Esophagus muscularis mucosa (tissue), 4 donors: ENCODE results near the gene FHL1. TPM values are rescaled to one million over a fixed set of nuclear protein-coding genes. Genes with fewer than 3 reads are reported as not detected.

Source experiments
- DNase-seq: peaks from one replicate; pipeline ENCODE4 v3.0.0-alpha.2; 2017; ENCODE audit errors: extremely low spot score
- H3K27ac ChIP-seq, 4 donors: fragments of 200-600 bp; sonication (generic); replicated peaks in 1 of 4; 1 replicate in 3 of 4; 2 replicates in 1 of 4; pipeline ENCODE4 v1.5.1; 2016 to 2019; ENCODE audit warnings: mild to moderate bottlenecking in 1 of 4
- H3K27me3 ChIP-seq, 4 donors: fragments of 200-600 bp; sonication (generic); one replicate each; pipeline versions ENCODE4 v1.5.1 to v1.6.0; 2016 to 2019
- H3K36me3 ChIP-seq, 4 donors: fragments of 200-600 bp; sonication (generic); one replicate each; pipeline ENCODE4 v1.5.1; 2016 to 2019
- H3K4me1 ChIP-seq, 4 donors: fragments of 200-600 bp; sonication (generic); one replicate each; pipeline ENCODE4 v1.5.1; 2016 to 2019
- H3K4me3 ChIP-seq, 4 donors: fragments of 200-600 bp; sonication (generic); 1 replicate in 2 of 4; 2 replicates in 2 of 4; pipeline ENCODE4 v1.5.1; 2016 to 2019; ENCODE audit warnings: mild to moderate bottlenecking in 4 of 4, moderate library complexity in 1 of 4
- H3K9me3 ChIP-seq, 4 donors: fragments of 200-600 bp; sonication (generic); 1 replicate in 3 of 4; 2 replicates in 1 of 4; pipeline ENCODE4 v1.5.1; 2016 to 2019
- CTCF ChIP-seq, 3 experiments: fragments of 200-600 bp in 2 of 3; fragments of 450-650 bp in 1 of 3; sonication (generic) in 2 of 3; IDR thresholded peaks; one replicate each; pipeline ENCODE4 v1.5.1; 2017 to 2019; ENCODE audit warnings: antibody characterized with exemption in 3 of 3, mild to moderate bottlenecking in 2 of 3, moderate library complexity in 1 of 3
- EP300 ChIP-seq: sonication (generic); formaldehyde crosslinking; IDR thresholded peaks from one replicate; pipeline ENCODE4 v1.6.1; 2017; ENCODE audit warnings: antibody characterized with exemption
- POLR2A ChIP-seq: fragments of 450-650 bp; IDR thresholded peaks from one replicate; pipeline ENCODE4 v1.6.1; 2017; ENCODE audit warnings: antibody characterized with exemption, moderate library complexity, mild to moderate bottlenecking, low read depth
- POLR2AphosphoS5 ChIP-seq, 2 donors: sonication (generic); formaldehyde crosslinking; IDR thresholded peaks; one replicate each; pipeline ENCODE4 v1.6.1; 2017; ENCODE audit warnings: antibody characterized with exemption in 2 of 2
- WGBS: methylation state at CpG from one replicate; pipeline ENCODE4 v1.1.5; 2018; 5-methylcytosine and 5-hydroxymethylcytosine counted together
- intact Hi-C: fragments of 100-400 bp; cut with DNase I; formaldehyde crosslinking; loops from one replicate; pipeline ENCODE4 v1.15.1; 2023
- total RNA-seq, 4 donors: library from RNA; depleted of rRNA; stranded (reverse); fragments of >200 nt; gene quantifications; one replicate each; pipeline versions ENCODE4 v1.1.0 to v1.2.1, GENCODE V29; 2016

FHL1 gene
- total RNA-seq, 4 donors from 2014 or later: 2,189 to 3,092 (median 2,823) TPM

- TF ChIP-seq EP300 (no peak), POLR2A (no peak), POLR2AphosphoS5 (IDR thresholded peaks at IDR 0.05) (no peak), CTCF (IDR thresholded peaks at IDR 0.05) (no peak)
- no peak for DNase-seq
- Histone ChIP-seq H3K4me3 (no peak overlapping the region), H3K36me3 (no peaks in the 10 kb centered on the region), H3K4me1 (peaks cover 62 to 78% (median 70%) of the 10 kb centered on the region in 4 donors), H3K27me3 (no peaks in the 10 kb centered on the region), H3K27ac (peak overlapping the region; percentile 86 to 99 (median 96)), H3K9me3 (no peaks in the 10 kb centered on the region)
- 36% methylated on average over 4 of the region's 4 CpGs for WGBS
- intact Hi-C loops: no loop called here
Measured at GRCh38 chrX:136193771-136194170, 46.4 kb downstream of the FHL1 start.

DNA sequence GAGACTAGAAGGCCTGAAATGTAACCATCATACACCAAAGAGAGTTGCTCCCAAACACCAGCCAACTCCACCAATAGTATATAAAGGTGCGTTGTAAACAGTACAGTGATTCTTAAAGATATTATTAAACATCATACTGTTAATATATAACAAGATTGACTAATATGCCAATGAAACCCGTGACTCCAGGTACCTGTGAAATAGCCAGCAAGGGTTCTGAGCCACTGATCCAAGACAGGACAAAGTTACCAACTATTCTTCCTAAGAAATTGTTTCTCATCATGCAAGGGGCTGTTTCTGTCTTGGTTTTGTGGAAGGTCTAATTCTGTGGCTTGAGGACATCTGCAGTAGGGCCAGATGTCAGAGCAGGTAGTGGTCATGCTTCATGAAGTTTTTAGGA, 47.2 kb downstream of the FHL1 start:
- Histone ChIP-seq H3K4me1 (peaks cover 55 to 71% (median 66%) of the 10 kb centered on the region in 4 donors), H3K9me3 (no peaks in the 10 kb centered on the region), H3K4me3 (no peak overlapping the region), H3K27me3 (no peaks in the 10 kb centered on the region), H3K27ac (peak overlapping the region; percentile 86 to 99 (median 96)), H3K36me3 (no peaks in the 10 kb centered on the region)
- intact Hi-C loops: no loop called here
- 73% methylated on average over 2 of the region's 2 CpGs for whole genome bisulfite sequencing
- no peak for TF ChIP-seq EP300
- no peak for TF ChIP-seq POLR2AphosphoS5 (IDR thresholded peaks at IDR 0.05)
- no peak for TF ChIP-seq POLR2A
- no peak for TF ChIP-seq CTCF (IDR thresholded peaks at IDR 0.05)
- DNase-seq: no peak

DNA sequence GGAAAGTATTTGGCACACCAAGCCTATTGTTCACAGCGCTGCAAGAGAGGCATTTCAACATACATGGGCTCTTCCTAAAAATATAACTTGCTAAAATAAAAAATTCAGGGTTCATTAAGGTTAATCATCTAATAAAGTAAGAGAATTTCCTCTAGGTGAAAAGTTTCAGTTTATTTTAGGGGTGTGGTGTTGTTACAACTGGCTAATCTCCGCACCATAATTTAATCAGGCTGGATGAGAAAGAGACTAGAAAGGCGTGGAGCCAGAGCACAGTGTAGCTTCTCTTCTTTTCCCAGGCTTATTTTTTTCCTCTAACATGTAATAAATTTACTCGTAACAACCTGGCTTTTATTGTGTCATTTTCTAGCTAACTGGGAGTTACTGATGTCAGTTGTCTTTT, 47.9 kb downstream of the FHL1 start:
- H3K4me1 ChIP-seq: peaks cover 52 to 65% (median 64%) of the 10 kb centered on the region in 4 donors
- TF ChIP-seq POLR2A: no peak
- TF ChIP-seq POLR2AphosphoS5 (IDR thresholded peaks at IDR 0.05): no peak
- TF ChIP-seq EP300: no peak
- TF ChIP-seq CTCF (IDR thresholded peaks at IDR 0.05): no peak
- H3K27ac ChIP-seq: peak overlapping the region; percentile 86 to 99 (median 96)

GRCh38 chrX:136196691-136197155, 49.4 kb downstream of the FHL1 start:
- H3K4me3 ChIP-seq: peak overlapping the region; percentile 44 to 55 (median 52)
- no peaks in the 10 kb centered on the region for H3K36me3 ChIP-seq
- H3K4me1 ChIP-seq: peaks cover 42 to 65% (median 57%) of the 10 kb centered on the region in 4 donors
- intact Hi-C loops: no loop called here
- H3K9me3 ChIP-seq: no peaks in the 10 kb centered on the region
- WGBS: 44% methylated on average over 7 of the region's 7 CpGs
- TF ChIP-seq POLR2AphosphoS5 (IDR thresholded peaks at IDR 0.05) (peak; percentile 69 to 89), POLR2A (peak; percentile 17), CTCF (IDR thresholded peaks at IDR 0.05) (no peak), EP300 (no peak)
- peak overlapping the region; percentile 86 to 99 (median 96) for H3K27ac ChIP-seq
- DNase-seq: no peak
- H3K27me3 ChIP-seq: no peaks in the 10 kb centered on the region

More for the DNA sequence above, 47.9 kb downstream of the FHL1 start:
- 55% methylated on average over 4 of the region's 4 CpGs for WGBS
- intact Hi-C loops: no loop called here
- no peaks in the 10 kb centered on the region for H3K27me3 ChIP-seq
- H3K9me3 ChIP-seq: no peaks in the 10 kb centered on the region
- no peak overlapping the region for H3K4me3 ChIP-seq
- H3K36me3 ChIP-seq: no peaks in the 10 kb centered on the region
- no peak for DNase-seq

DNA sequence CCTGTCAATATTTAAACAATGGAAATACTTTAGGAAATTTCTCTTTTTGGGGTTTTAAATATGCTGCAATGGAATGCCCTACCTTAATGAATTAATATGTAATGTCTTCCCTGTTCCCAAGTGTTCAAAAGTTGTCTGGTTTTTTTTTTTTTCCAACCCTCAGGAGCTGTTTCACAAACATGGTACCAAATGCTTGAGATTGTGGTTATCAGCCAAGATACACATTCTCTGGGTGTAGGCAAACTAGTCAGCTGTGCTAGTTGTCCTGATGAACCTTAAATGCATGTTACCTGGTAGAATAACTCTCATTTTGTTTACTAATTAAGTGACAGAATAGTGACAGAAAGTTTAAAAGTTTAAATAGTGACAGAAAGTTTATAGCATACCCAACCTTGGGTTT, 50.7 kb downstream of the FHL1 start:
- intact Hi-C loops: no loop called here
- Histone ChIP-seq H3K4me1 (peaks cover 39 to 65% (median 55%) of the 10 kb centered on the region in 4 donors), H3K9me3 (no peaks in the 10 kb centered on the region), H3K4me3 (peak overlapping the region; percentile 44 to 55 (median 52)), H3K27me3 (no peaks in the 10 kb centered on the region), H3K27ac (peak overlapping the region; percentile 86 to 99 (median 96)), H3K36me3 (no peaks in the 10 kb centered on the region)
- TF ChIP-seq POLR2AphosphoS5 (IDR thresholded peaks at IDR 0.05) (peak in 1 of 2 donors; percentile 54), POLR2A (no peak)
- DNase-seq: no peak
